HG03060 (cell line): ENCODE results near the gene CLHC1.
"Not testable (repeated sequence)": the region's sequence is repeated elsewhere in the genome, so short reads cannot be mapped to it uniquely, and the experiment has no call there.

Experiments used
- ATAC-seq: cut with Tn5 transposase; IDR thresholded peaks from one replicate; pipeline ENCODE4 v1.9.1; 2021; ENCODE audit warnings: low read depth, moderate number of reproducible peaks; ENCODE audit not compliant: unreplicated experiment

Gene CLHC1

GRCh38 chr2:55232084-55232862 is at the start of gene CLHC1, which contains the start of gene RPS27A:
CLHC1 (minus strand) TSS chr2:55232293; CDS start chr2:55222411, 9,882 bp downstream.
RPS27A (plus strand) TSS chr2:55232688; CDS start chr2:55232825, 137 bp downstream.
- ATAC-seq: peak; percentile 79

GRCh38 chr2:55280851-55281546 is 48.9 kb upstream of the CLHC1 start:
- ATAC-seq: not testable (repeated sequence)

- not testable (repeated sequence) for ATAC-seq
Observed at GRCh38 chr2:55279859-55280424, 47.8 kb upstream of the CLHC1 start.

GRCh38 chr2:55279214-55279835 is 47.2 kb upstream of the CLHC1 start:
- not testable (repeated sequence) for ATAC-seq

- ATAC-seq: no peak
Observed at GRCh38 chr2:55277310-55277709, 45.2 kb upstream of the CLHC1 start.

GRCh38 chr2:55274346-55274745 is 42.3 kb upstream of the CLHC1 start:
- ATAC-seq: not testable (repeated sequence)

GRCh38 chr2:55269645-55269990 is 37.5 kb upstream of the CLHC1 start:
- no peak for ATAC-seq

GRCh38 chr2:55268907-55269644 is 37.0 kb upstream of the CLHC1 start, which contains the start of gene MTIF2:
MTIF2 (minus strand) TSS chr2:55269231; CDS start chr2:55263858, 5,373 bp downstream.
- ATAC-seq: peak; percentile 93

GRCh38 chr2:55268288-55268906 is 36.3 kb upstream of the CLHC1 start:
- ATAC-seq: no peak

GRCh38 chr2:55259586-55259985 is 27.5 kb upstream of the CLHC1 start:
- ATAC-seq: not testable (repeated sequence)

- no peak for ATAC-seq
Observed at GRCh38 chr2:55252832-55253231, 20.7 kb upstream of the CLHC1 start.

- ATAC-seq: no peak
Observed at GRCh38 chr2:55247025-55247424, 14.9 kb upstream of the CLHC1 start.

- no peak for ATAC-seq
Observed at GRCh38 chr2:55245411-55245810, 13.3 kb upstream of the CLHC1 start.

- ATAC-seq: no peak
Observed at GRCh38 chr2:55242617-55243016, 10.5 kb upstream of the CLHC1 start.

GRCh38 chr2:55241582-55241981 is 9.5 kb upstream of the CLHC1 start:
- ATAC-seq: not testable (repeated sequence)

GRCh38 chr2:55239656-55240222 is 7.6 kb upstream of the CLHC1 start:
- no peak for ATAC-seq

- no peak for ATAC-seq
Observed at GRCh38 chr2:55236992-55237543, 5.0 kb upstream of the CLHC1 start.

GRCh38 chr2:55235724-55236538 is 3.8 kb upstream of the CLHC1 start:
- no peak for ATAC-seq

GRCh38 chr2:55233658-55233940 is 1.5 kb upstream of the CLHC1 start:
- ATAC-seq: no peak
